HCT116 (cell line): ENCODE measurements around the gene PLEKHO2.

Experiments used
- CTCF ChIP-seq, 3 experiments: fragments of 200-600 bp in 1 of 3; sonication (generic) in 1 of 3; IDR thresholded peaks in 2 of 3; conservative IDR thresholded peaks in 1 of 3; 2 replicates each; pipeline ENCODE4 v1.5.1; 2012 to 2017; ENCODE audit warnings: low read depth in 2 of 3, low read length in 2 of 3, antibody characterized with exemption in 1 of 3, borderline replicate concordance in 1 of 3, control low read depth in 1 of 3, mild to moderate bottlenecking in 1 of 3, mixed read lengths in 1 of 3, mixed run types in 1 of 3, moderate library complexity in 1 of 3; ENCODE audit not compliant: insufficient read depth in 1 of 3
- POLR2A ChIP-seq: IDR thresholded peaks from 2 replicates; pipeline ENCODE4 v1.7.0; 2011; ENCODE audit warnings: borderline replicate concordance; ENCODE audit not compliant: insufficient read depth, insufficient read length; ENCODE audit errors: extremely low read depth
- RAD21 ChIP-seq: IDR thresholded peaks from 2 replicates; pipeline ENCODE4 v1.6.1; 2012; ENCODE audit warnings: low read depth, mild to moderate bottlenecking
- REST ChIP-seq: IDR thresholded peaks from 2 replicates; pipeline ENCODE4 v1.6.1; 2012; ENCODE audit warnings: low read depth
- SP1 ChIP-seq: IDR thresholded peaks from 2 replicates; pipeline ENCODE4 v1.6.1; 2012; ENCODE audit warnings: low read depth
- ZNF274 ChIP-seq: fragments of 200-500 bp; sonication (Bioruptor generic); IDR thresholded peaks from 2 replicates; pipeline ENCODE4 v1.6.1; 2014; ENCODE audit warnings: mild to moderate bottlenecking, low read depth, low read length, inconsistent platforms

DNA sequence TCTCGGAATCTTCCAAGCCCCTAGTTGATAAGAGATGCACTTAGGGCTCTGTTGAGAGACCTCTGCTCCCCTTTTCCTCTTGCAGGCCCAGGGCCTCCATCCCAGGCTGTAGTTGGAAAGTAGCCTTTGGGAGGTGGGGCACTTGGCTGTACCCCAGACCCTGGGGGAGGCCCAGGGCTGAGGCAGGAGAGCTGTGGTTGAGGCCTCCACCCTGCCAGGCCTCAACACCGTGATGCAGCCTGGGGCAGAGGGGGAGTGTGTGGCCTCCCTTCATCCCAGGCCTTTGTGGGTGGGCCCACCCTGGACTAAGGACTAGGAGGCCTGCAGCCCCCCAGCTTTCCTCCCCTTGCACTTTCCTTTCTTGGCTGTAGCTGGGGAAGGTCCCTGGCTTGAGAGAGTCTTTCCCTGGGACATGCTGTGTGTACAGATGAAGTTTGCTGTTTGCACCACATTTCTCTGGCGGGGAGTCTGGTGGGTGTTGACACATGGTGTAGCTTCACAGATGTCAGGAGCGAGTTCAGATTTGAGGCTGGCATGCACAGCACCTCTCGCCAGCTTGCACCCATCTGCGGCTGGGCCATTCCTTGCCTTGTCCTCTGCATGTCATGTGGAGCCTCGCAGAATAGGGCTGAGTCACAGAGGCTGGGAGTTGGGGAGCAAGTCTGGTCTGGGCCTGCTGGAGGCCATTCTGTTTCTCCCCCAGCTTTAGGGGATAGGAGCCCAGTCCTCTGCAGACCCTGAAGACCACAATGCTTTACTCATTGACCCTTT is 13.7 kb downstream of the PLEKHO2 start:
- TF ChIP-seq CTCF (IDR thresholded peaks at IDR 0.05 in 2 of 3, conservative IDR thresholded peaks at IDR 0.05 in 1 of 3; ENCODE audit: borderline replicate concordance in 1 of 3, insufficient read depth in 1 of 3, low read depth in 2 of 3, low read length in 2 of 3) (no peak), ZNF274 (no peak), REST (no peak), RAD21 (no peak), SP1 (no peak), POLR2A (no peak)
